HepG2 (cell line): ENCODE data around the gene HIGD1A. TPM values are rescaled to one million over a fixed set of nuclear protein-coding genes. Genes with fewer than 3 reads are reported as not detected.
A peak's percentile ranks its signal among the peaks of the same experiment; 100 is the strongest.

Experiments used
- AGO2 ChIP-seq: fragments of 200-400 bp; formaldehyde crosslinking; optimal IDR thresholded peaks from 2 replicates; pipeline ENCODE3; 2017; ENCODE audit warnings: mild to moderate bottlenecking, low read depth, low read length, moderate library complexity
- BCL3 ChIP-seq: sonication (generic); formaldehyde crosslinking; IDR thresholded peaks from 2 replicates; pipeline ENCODE4 v1.5.1; 2020; ENCODE audit warnings: mild to moderate bottlenecking, missing genetic modification reagents, moderate library complexity
- CREB1 ChIP-seq, 2 experiments: fragments of 450-650 bp in 1 of 2; IDR thresholded peaks; 2 replicates each; pipeline ENCODE4 v1.6.1; 2016 to 2017; ENCODE audit warnings: control low read depth in 1 of 2, mild to moderate bottlenecking in 1 of 2, missing compliant biosample characterization in 1 of 2, missing genetic modification characterization in 1 of 2
- CREM ChIP-seq, 2 experiments: sonication (generic) in 1 of 2; formaldehyde crosslinking in 1 of 2; IDR thresholded peaks; 2 replicates each; pipeline versions ENCODE4 v1.4.0 to v1.6.1; 2016 to 2020; ENCODE audit warnings: antibody characterized with exemption in 1 of 2, mild to moderate bottlenecking in 1 of 2, missing genetic modification reagents in 1 of 2
- DMAP1 ChIP-seq: IDR thresholded peaks from 2 replicates; pipeline ENCODE4 v1.6.1; 2016
- HCFC1 ChIP-seq: fragments of 150-350 bp; IDR thresholded peaks from 2 replicates; pipeline ENCODE4 v1.6.1; 2014; ENCODE audit warnings: low read depth, low read length
- HHEX ChIP-seq: IDR thresholded peaks from 2 replicates; pipeline ENCODE4 v1.6.1; 2016; ENCODE audit warnings: control low read depth
- HNF4A ChIP-seq: sonication (generic); formaldehyde crosslinking; IDR thresholded peaks from 2 replicates; pipeline ENCODE4 v1.4.0; 2020; ENCODE audit warnings: missing genetic modification reagents
- HOXA5 ChIP-seq: sonication (generic); formaldehyde crosslinking; IDR thresholded peaks from 2 replicates; pipeline ENCODE4 v1.4.0; 2020; ENCODE audit warnings: missing genetic modification reagents
- IRX3 ChIP-seq: sonication (generic); formaldehyde crosslinking; IDR thresholded peaks from 2 replicates; pipeline ENCODE4 v1.8.1; 2023; ENCODE audit warnings: mild to moderate bottlenecking, low read depth, missing genetic modification reagents, borderline replicate concordance
- KDM5B ChIP-seq: sonication (generic); formaldehyde crosslinking; IDR thresholded peaks from 2 replicates; pipeline ENCODE4 v1.4.0; 2020; ENCODE audit warnings: missing genetic modification reagents, mild to moderate bottlenecking, borderline replicate concordance
- NFIB ChIP-seq: sonication (generic); formaldehyde crosslinking; IDR thresholded peaks from 2 replicates; pipeline ENCODE4 v1.9.0; 2021; ENCODE audit warnings: missing genetic modification reagents, mild to moderate bottlenecking, borderline replicate concordance
- PAX8 ChIP-seq: sonication (generic); formaldehyde crosslinking; IDR thresholded peaks from 2 replicates; pipeline ENCODE4 v1.8.0; 2022; ENCODE audit warnings: mild to moderate bottlenecking, missing genetic modification reagents, borderline replicate concordance
- PLRG1 ChIP-seq: fragments of 450-650 bp; conservative IDR thresholded peaks from 2 replicates; pipeline ENCODE4 v1.6.1; 2016
- SCMH1 ChIP-seq: sonication (generic); formaldehyde crosslinking; IDR thresholded peaks from 2 replicates; pipeline ENCODE4 v1.9.0; 2021; ENCODE audit warnings: missing genetic modification reagents, mild to moderate bottlenecking, borderline replicate concordance
- U2AF1 ChIP-seq: fragments of 200-400 bp; formaldehyde crosslinking; optimal IDR thresholded peaks from 2 replicates; pipeline ENCODE3; 2017; ENCODE audit warnings: mild to moderate bottlenecking, low read depth, low read length
- UBTF ChIP-seq: sonication (generic); formaldehyde crosslinking; IDR thresholded peaks from 2 replicates; pipeline ENCODE4 v1.4.0; 2020; ENCODE audit warnings: mild to moderate bottlenecking, missing genetic modification reagents
- ZBTB8A ChIP-seq: sonication (generic); formaldehyde crosslinking; IDR thresholded peaks from 2 replicates; pipeline ENCODE4 v1.4.0; 2020; ENCODE audit warnings: mild to moderate bottlenecking, low read depth, missing genetic modification reagents, borderline replicate concordance
- ZNF574 ChIP-seq: sonication (generic); formaldehyde crosslinking; IDR thresholded peaks from 2 replicates; pipeline ENCODE4 v1.4.0; 2020; ENCODE audit warnings: missing genetic modification reagents
- ZNF660 ChIP-seq: sonication (generic); formaldehyde crosslinking; IDR thresholded peaks from 2 replicates; pipeline ENCODE4 v1.5.1; 2020; ENCODE audit warnings: mild to moderate bottlenecking, low read depth, missing genetic modification reagents, borderline replicate concordance
- ZNF704 ChIP-seq: sonication (generic); formaldehyde crosslinking; IDR thresholded peaks from 2 replicates; pipeline ENCODE4 v1.8.1; 2023; ENCODE audit warnings: mild to moderate bottlenecking, inconsistent platforms, moderate library complexity, missing genetic modification reagents, borderline replicate concordance
- ZNF747 ChIP-seq: sonication (generic); formaldehyde crosslinking; IDR thresholded peaks from 2 replicates; pipeline ENCODE4 v1.8.1; 2023; ENCODE audit warnings: missing genetic modification reagents, mild to moderate bottlenecking, borderline replicate concordance
- ZSCAN29 ChIP-seq: sonication (generic); formaldehyde crosslinking; conservative IDR thresholded peaks from 2 replicates; pipeline ENCODE4 v1.4.0; 2020; ENCODE audit warnings: mild to moderate bottlenecking, missing genetic modification reagents
- polyA plus RNA-seq, 8 experiments: library from polyadenylated mRNA; depleted of rRNA in 3 of 8; stranded (reverse) in 7 of 8; unstranded in 1 of 8; fragments of >200 nt; fragmentation: Illumina TruSeq in 4 of 8; extraction: Trizol in 4 of 8; gene quantifications; 2 replicates each; pipeline versions ENCODE4 v1.2.1 to v1.2.3, GENCODE V29; 2011 to 2016; ENCODE audit warnings: low read depth in 4 of 8, missing spikeins in 1 of 8, mixed read lengths in 1 of 8; ENCODE audit not compliant: insufficient read depth in 1 of 8
- total RNA-seq, 5 experiments: library from RNA; depleted of rRNA; stranded (reverse); fragments of >200 nt; fragmentation: Illumina TruSeq; extraction: Trizol; gene quantifications; 2 replicates each; pipeline ENCODE4 v1.2.3, GENCODE V29; 2016; ENCODE audit warnings: low read depth in 1 of 5

Gene HIGD1A
- total and polyA plus RNA-seq, 2 of the 13 experiments (the other 11 are each of a cell fraction or from before 2014, with no cell fraction given): 222 to 253 TPM

GRCh38 chr3:42829083-42829627, 24.9 kb upstream of the HIGD1A start (continued):
- TF ChIP-seq ZBTB8A (CRISPR knock-in tag) (no peak), ZSCAN29 (CRISPR knock-in tag) (no peak; the same call in 1 of the 2 replicates), HOXA5 (CRISPR knock-in tag) (no peak), PLRG1 (no peak), KDM5B (no peak), PAX8 (CRISPR knock-in tag) (no peak), HCFC1 (no peak), BCL3 (CRISPR knock-in tag) (no peak), CREM (IDR thresholded peaks at IDR 0.05) (peak; percentile 76; the same call in 1 of the 2 replicates), CREM (CRISPR knock-in tag; IDR thresholded peaks at IDR 0.05) (no peak), DMAP1 (CRISPR knock-in tag) (peak; percentile 58; the same call in 1 of the 2 replicates), ZNF747 (CRISPR knock-in tag) (no peak), CREB1 (IDR thresholded peaks at IDR 0.05) (peak; percentile 51), CREB1 (CRISPR knock-in tag; IDR thresholded peaks at IDR 0.05) (peak; percentile 56), ZNF574 (CRISPR knock-in tag) (no peak; the same call in 1 of the 2 replicates), HNF4A (CRISPR knock-in tag) (peak; percentile 97), IRX3 (CRISPR knock-in tag) (no peak), AGO2 (no peak), UBTF (CRISPR knock-in tag) (no peak), NFIB (CRISPR knock-in tag) (no peak), ZNF704 (CRISPR knock-in tag) (no peak), U2AF1 (no peak), ZNF660 (CRISPR knock-in tag) (no peak), HHEX (CRISPR knock-in tag) (no peak), SCMH1 (no peak)
